HuH-7.5 (cell line): ENCODE results near the gene TNNT3.
"Not testable (repeated sequence)": the region's sequence is repeated elsewhere in the genome, so short reads cannot be mapped to it uniquely, and the experiment has no call there.

ENCODE experiments used
- DNase-seq: peaks from one replicate; pipeline ENCODE4 v3.0.0; 2011; ENCODE audit warnings: low spot score

TNNT3 gene

DNA sequence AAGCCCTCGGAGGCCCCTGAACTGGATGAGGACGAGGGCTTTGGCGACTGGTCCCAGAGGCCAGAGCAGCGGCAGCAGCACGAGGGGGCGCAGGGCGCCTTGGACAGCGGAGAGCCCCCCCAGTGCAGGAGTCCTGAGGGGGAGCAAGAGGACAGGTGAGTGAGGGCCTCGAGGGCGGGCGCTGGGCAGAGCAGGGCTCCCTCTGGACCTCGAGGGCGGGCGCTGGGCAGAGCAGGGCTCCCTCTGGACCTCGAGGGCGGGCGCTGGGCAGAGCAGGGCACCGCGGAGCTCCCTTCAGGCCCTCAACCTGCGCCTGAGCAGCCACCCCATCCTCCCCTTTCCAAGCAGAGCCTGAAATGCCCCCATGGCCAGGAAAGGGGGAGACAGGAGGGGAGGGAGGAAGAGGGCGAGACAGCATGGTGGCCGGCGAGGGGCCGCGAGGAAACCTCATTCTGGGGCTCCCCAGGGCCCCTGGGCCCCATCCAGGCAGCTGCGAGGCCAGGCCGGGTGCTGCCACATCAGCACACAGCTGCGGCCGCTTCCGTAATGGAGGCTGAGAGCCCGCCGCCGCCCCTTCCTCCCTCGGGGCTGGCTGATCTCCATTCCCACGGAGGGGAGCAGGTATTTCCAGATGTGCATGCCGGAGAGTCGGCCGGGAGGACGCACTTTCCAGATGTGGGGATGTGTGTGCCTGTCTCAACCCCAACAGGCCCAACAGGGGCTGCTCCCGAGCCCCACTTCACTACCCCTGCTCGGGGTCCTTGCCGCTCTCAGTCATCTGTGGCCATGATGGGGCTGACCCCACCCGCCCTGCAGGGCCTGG is 37.9 kb upstream of the TNNT3 start:
- DNase-seq = no peak

DNA sequence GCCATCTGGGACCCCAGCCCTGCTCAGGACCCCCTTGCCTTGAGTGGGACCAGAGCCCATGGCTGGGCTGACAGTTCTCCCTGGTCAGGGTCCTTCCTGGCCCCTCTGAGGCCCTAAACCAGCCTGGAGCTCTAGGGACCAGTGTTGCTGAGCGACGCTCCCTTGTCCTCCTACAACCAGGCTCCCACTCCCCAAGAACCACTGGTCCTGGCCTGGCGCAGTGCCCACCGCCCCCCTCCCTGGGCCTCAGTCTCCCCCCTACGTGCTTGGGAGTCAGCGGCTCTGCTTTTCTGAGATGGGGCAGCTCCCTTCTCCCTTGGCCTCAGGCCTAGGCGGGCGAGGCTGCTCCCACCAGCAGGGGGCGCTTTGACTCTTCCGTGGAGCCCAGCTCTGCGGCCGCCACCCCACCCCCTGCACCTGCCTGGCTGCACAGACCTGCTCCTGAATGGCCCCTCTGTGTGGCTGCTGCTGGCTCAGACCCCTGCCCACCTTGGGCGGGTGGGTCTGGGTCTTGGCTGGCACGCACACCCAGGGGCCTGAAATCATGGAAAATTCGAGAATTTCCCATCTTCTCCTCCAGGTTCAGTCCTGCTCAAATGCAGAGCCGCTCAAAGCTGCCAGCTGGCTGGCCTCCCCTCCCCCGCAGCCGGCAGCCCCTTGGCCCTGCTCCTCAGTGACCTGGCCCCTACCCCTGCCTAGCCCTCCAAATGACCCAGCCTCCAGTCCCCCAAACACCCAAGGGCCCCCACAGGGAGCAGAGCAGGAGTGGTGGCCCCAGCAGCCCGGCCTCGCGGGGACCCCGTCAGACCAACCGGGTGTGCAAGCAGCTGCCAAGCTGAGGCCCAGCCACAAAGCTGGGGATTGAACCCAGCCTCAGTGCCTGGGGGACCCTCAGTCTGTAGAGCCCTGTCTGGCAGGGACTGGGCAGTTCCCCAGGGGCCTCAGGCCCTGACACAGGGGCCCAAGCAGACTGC is 37.0 kb upstream of the TNNT3 start:
- DNase-seq = peak; percentile 97

DNA sequence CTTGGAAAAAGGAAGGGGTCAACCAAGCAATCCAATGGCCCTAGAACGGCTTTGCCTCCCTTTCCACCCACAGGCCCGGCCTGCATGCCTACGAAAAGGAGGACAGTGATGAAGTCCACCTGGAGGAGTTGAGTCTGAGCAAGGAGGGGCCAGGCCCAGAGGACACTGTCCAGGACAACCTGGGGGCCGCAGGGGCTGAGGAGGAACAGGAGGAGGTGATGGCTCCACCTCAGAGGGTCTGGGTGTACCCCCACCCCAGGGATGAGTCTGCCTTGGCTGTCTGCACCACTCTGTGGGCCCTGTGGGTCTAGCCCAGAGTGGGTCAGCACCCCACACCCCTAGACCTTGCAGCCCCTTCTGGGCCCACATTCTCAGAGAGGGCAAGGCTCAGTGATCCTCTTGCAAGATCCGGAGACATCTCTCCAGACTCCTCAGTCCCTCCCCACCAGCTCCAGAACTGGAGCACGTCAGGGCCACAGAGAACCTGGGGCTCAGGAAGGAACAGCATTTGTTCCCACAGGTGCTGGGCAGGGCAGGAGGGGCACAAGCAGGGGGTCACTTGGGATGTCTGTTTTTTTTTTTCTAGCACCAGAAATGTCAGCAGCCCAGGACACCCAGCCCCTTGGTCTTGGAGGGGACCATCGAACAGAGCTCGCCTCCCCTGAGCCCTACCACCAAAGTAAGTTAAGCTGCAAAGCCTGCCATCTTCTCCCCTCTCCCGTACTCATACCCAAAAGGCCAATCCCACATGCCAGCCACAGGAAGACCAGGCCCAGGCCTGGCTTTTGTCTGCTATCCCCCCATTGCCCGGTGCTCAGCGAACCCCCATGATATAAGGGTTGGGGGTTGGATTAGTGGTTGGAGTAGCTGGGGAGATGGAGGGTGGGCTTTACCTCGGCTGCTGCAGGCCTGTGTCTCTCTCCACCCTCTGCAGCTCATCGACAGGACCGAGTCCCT is 35.9 kb upstream of the TNNT3 start:
- DNase-seq = no peak

DNA sequence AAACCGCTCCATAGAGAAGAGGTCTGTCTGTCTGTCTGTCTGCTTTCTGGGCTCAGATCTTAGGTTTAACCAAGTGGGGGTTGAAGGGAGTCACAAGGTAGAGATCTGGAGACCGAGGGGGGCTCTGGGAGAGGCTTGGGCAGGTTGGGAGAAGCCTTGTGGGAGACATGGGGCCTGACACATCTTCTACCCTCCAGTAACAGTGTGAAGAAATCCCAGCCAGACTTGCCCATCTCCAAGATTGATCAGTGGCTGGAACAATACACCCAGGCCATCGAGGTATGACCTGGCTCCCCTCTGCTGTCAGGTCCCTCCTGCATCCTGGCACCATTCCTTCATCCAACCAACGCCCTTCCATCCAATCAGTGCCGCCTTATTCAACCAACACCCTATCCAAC is 35.2 kb upstream of the TNNT3 start:
- DNase-seq = no peak

DNA sequence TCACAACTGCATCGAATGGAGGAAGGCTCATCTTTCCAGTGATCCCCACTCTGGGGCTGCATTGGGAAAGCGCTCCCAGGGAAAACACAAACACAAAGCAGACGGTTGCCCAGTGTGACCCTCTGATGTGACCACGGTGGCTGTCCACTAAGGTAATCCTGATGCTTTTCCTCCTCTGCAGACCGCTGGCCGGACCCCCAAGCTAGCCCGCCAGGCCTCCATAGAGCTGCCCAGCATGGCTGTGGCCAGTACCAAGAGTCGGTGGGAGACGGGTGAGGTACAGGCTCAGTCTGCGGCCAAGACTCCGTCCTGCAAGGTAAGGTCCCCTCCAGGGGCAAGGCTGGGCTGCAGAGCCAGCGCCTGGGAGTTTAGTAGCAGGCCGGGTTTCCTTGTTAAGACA is 33.0 kb upstream of the TNNT3 start:
- not testable (repeated sequence) for DNase-seq

DNA sequence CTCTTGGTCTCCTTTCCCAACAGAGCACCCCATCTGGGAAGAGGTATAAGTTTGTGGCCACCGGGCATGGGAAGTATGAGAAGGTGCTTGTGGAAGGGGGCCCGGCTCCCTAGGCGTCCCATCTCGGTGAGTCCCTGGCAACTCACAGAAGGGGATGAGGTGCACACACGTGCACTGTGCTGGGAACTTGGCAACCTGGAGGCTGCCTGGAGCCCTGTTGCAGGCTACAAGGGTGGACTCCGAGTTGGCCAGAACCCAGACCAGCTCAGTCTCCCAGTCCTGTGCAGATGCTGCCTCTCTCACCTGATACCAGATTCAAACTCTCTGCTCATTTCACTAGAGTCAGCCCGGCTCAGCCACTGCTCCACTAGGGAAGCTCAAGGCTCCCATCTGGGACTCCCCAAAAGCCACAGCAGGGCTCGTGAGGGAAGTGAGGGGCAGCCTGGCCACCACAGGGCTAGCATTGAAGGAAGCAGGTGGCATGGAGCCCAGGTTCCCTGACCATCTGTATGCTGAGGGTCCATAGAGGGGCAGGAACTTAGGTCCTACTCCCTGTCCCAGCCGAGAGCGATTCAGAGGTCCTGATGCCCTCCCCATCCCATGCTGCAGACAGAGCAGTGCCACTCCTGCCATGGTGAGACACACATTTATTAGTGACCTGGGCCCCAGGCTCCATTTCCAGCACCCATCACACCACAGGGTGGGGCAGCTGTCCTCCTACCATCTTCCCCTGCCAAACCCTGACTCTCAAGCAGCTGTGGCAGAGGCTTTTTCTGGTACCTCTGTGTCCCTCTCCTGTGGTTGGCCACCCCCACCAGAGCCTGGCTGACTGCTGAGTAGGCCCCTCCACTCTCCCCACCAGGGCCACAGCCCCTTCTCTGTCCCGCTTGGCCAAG is 31.8 kb upstream of the TNNT3 start:
- DNase-seq = no peak

DNA sequence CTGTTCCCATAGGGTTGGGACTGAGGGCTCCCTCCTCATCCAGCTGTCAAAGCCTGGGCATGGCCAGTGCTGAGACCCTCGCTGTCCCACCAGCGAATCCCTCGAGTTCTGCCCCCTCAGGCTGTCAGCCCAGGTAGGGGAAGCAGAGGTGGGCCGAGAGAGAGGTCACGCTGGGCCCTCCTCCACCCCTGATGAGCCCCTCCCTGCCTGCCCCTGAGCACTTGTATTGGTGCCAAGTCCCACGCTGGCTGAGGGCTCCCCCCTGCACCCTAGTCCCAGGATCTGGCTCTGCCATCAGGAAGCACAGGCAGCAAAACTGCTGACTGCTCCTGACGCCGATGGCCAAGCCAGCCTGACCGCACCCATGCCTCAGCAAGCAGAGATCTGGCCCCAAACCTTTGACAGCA is 31.2 kb upstream of the TNNT3 start:
- DNase-seq = no peak

DNA sequence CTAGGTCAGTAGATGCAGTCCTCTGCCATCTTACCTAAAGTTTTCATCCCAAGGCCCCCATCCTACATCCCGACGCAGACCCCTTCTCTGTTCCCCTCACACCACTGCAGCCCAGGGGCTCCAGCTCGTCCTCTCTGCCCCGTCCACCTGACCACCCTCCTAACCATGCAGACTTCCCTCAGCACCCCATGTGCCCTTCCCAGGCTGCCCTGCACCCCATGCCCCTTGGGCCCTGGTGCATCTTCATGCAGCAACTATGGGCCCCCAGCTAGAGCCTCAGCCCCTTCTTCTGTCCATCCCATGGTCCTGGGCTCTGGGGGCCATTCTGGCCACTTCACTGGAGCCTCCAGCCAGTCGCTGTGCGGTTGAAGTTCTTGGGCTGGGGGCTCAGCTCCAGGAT is 30.7 kb upstream of the TNNT3 start:
- no peak for DNase-seq

DNA sequence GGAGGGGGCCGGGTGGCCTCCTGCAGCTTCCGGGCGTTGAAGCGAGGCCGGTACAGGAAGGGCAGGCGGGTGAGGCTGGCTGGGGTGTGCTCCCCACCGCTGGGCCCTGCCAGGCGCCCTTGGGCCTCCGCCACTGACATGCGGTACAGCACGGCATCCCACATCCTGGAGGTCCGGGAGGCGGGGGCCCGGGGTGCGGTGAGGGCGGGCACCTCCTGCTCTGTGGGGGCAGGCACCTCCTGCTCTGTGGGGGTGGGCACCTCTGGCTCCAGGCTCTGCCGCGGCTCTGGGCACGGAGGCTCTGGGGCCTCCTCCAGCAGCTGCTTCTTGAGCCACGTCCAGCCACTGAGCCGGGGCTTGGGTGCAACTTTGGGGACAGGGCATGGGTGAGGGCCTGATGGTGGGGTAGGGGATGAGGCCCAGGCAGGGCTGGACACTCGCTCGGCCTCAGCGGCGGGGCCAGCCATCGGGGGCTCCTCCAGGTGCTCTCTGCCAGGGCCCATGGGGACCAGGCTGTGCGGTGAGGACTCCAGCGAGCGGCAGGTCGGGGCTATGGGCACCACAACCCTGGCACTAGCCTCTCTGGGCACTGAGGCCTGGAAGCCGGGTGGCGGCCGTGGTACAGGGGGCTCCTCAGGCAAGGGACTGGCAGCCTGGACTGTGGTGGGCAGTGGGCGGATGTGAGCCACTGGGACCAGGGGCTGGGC is 30.1 kb upstream of the TNNT3 start:
- DNase-seq = no peak

DNA sequence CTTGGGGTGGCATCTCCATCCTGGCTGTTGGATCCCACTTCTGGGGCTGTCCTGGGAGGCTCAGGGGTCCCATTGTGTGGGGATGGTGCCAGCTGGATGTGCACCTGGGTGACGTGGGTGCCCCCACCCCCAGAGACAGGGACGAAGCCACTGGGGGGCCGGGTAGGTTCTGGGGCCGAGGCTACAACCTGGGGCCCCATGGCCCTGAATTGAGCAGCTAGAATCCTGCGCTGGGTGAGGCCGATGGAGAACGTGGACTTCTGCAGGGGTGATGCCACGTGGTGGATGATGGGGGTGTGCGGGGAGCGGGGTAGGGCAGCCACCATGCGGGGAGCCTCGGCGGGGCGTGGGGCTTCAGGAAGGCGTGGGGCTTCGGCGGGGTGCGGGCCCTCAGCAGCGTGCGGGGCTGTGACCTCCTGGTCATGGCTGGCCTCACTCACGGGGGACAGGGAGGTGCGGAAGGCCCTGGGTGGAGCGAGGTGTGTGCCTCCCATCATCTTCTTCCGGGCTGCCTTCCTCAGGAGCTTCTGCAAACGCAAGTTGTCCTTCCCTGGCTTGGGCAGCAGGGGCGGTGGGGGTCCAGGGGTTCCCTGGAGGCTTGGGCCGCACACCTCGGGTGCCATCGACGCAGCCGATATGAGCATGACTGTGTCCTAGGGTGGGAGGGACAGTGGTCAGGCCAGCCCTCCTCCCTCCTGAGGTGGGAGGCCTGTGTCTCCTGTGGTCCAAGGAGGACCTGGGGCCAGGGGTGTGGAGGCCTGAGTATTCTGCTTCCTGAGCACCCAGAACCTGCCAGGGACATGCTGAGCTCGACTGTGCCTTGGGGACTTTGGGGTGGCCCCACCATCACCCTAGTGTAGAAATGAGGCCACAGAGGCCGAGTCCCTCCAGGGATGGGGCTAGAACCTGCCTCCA is 29.3 kb upstream of the TNNT3 start:
- DNase-seq = no peak

DNA sequence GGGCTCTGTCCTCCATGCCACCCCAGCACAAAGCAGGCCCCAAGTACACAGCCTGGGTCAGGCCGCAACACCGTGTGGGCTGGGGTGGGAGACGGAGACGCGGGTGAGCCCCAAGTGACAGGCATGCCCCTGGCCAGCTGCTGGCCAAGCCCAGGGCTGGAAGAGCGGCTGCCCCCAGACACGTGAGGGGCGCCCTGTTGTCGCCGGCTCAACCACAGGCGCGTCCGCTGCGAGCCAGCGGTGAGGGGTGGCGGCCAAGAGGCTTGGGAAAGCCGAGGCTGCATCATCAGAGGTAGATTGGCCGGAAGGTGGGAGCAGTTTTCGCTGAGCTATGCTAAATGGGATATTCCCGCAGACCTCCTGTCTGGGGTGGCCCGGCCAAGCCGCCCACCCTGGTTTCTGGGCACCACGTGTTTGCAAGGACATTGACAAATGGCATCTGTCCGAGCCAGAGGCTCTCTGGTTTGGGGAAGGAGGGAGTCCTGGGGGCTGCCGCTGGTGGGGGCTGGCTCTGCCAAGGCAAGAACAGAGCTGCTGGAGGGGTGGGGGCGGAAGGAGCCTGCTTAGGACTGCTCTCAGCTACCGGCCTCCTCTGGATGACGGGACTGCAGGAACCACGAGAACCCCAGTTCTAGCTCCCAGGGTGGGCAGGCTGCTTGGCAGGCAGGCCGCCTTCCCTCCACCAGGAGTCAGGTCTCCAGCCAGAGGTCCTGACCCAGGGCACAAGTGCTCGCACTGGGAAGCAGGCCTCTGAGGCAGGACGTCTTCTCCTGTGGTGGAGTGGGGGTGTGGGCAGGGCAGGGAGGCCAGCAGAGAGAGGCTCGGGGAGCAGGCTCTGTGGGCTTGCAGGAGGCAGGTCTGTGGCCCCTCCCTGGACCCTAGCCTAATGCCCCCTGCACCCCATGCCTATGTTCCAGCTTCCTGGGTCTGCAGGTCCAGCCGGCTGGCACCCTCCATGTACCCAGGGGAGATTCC is 28.4 kb upstream of the TNNT3 start:
- DNase-seq = no peak

DNA sequence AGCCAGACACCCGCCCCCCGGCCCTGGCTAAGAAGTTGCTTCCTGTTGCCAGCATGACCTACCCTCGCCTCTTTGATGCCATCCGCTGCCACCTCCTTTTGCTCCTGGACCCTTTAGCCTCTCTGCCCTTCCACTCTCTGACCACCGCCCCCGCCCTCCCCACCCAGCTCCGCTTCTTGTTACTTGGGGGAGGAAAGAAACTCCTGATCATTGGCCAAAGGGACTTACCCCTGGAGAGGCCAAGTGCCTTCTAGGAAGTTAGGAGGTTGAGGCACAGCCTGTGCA is 27.7 kb upstream of the TNNT3 start, which contains the start of gene PRR33:
Gene PRR33 (minus strand): TSS at position 65 of the 285 bp plus-strand sequence. CDS start 1,311 bp downstream, outside the sequence.
- no peak for DNase-seq

DNA sequence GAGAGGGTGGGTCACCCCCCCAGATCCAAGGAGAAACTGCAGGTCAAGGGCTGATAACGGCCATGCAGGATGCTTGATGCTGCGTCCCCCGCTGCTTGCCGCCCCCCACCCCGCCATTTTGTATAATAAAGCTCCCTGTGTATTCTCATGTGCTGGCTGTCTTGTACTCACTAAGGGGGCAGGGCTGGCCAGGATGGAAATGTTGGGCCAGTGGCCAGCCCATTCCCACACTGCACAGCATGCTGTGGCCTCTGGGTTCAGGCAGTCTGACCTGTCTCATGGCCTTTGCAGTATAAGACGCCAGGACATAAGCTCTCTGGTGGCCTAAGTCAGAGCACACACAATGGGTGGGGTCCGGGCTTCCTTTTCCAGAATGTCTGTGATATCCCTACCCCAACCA is 27.4 kb upstream of the TNNT3 start:
- DNase-seq = no peak

DNA sequence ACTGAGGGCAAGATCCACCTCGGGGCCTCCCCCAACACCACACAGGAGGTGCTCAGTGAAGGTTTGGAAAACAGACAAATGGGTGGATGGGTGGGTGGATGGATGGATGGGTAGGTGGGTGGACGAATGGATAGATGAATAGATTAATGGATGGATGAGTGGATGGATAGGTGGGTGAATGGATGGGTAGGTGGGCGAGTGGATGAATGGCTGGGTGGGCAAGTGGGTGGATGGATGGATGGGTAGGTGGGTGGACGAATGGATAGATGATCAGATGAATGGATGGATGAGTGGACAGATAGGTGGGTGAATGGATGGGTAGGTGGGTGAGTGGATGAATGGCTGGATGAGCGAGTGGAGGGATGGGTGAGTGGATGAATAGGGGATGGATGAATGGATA is 26.9 kb upstream of the TNNT3 start:
- DNase-seq = no peak

DNA sequence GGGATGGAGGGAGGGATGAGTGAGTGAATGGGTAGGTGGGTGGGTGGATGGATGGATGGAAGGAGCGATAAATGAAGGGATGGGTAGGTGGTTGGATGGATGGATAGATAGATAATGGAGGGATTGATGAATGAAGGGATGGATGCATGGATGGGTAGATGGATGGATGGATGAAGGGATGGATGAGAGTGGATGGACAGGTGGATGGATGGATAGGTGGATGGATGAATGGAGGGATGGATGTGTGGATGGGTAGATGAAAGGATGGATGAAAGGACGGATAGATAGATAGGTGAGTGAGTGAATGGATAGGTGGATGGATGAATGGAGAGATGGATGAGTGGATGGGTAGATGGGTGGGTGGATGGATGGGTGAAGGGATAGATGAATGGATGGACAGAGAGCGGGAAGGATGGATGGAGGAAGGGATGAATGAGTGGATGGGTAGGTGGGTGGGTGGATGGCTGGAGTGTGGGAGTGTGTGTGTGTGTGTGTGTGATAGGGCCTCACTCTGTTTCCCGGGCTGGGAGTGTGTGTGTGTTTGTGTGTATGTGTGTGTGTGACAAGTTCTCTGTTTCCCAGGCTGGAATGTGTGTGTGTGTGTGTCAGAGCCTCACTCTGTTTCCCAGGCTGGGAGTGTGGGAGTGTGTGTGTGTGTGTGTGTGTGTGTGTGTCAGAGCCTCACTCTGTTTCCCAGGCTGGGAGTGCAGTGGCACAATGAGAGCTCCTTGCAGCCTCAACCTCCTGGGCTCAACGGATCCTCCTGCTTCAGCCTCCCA is 25.7 kb upstream of the TNNT3 start:
- DNase-seq = no peak

DNA sequence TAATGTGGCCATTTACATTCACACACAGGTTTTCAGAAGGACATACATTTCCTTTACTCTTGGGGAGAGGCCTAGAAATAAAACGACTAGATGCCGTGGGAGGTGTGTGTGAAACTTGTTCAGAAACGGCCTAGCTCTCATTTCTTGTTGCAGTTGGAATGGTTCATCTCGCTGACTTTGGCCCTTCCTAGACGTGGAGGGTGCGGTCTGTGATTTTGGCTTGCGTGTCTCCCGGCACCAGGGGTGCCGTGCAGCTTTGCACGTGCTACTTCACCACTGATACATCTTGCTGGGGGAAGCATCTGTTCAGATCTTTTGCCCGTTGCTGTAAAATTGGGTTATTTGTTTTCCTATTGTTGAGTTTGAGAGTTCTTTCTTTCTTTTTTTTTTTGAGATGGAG is 24.7 kb upstream of the TNNT3 start:
- DNase-seq = no peak

DNA sequence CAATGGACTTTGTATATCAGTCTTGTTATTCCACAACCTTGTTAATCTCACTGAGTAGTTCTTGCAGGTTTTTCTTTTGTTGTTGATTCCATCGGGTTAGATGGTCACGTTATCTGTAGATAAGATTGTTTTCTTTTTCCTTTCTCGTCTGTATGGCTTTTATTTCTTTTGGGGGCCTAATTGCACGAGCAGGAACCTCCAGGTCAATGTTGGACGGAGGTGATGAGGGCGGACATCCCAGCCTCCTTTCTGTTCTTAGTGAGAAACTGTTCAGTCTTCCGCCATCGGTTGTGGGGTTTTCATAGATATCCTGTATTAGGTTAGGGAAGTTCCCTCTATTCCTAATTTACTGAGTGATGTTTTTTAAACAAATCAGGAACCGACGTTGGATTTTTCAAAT is 23.0 kb upstream of the TNNT3 start:
- DNase-seq = no peak
